Dendritic cell treated with granulocyte-macrophage colony-stimulating factor and Interleukin-4, amounts not matched to agents 40 ng/mL and 50 ng/mL, for 4 days (primary cell): ENCODE measurements around the gene SCFD2.
"Not testable (repeated sequence)": the region's sequence is repeated elsewhere in the genome, so short reads cannot be mapped to it uniquely, and the experiment has no call there.

Experiments
- H3K27ac Mint-ChIP-seq: one replicate; pipeline ENCODE4 v1.8.0; 2022; ENCODE audit warnings: mild to moderate bottlenecking, mixed read lengths
- H3K27me3 Mint-ChIP-seq: one replicate; pipeline ENCODE4 v1.8.0; 2022; ENCODE audit warnings: mild to moderate bottlenecking, mixed read lengths
- H3K36me3 Mint-ChIP-seq: one replicate; pipeline ENCODE4 v1.8.0; 2022; ENCODE audit warnings: low read depth, mixed read lengths
- H3K4me1 Mint-ChIP-seq: one replicate; pipeline ENCODE4 v1.8.0; 2022; ENCODE audit warnings: low read depth, mixed read lengths
- H3K4me3 Mint-ChIP-seq: one replicate; pipeline ENCODE4 v1.8.0; 2022; ENCODE audit warnings: mild to moderate bottlenecking, moderate library complexity, mixed read lengths
- H3K9me3 Mint-ChIP-seq: one replicate; pipeline ENCODE4 v1.8.0; 2022; ENCODE audit warnings: mixed read lengths
- intact Hi-C: fragments of 100-400 bp; cut with micrococcal nuclease; formaldehyde crosslinking; loops from one replicate; pipeline ENCODE4 v1.15.0; 2022

SCFD2 gene

DNA sequence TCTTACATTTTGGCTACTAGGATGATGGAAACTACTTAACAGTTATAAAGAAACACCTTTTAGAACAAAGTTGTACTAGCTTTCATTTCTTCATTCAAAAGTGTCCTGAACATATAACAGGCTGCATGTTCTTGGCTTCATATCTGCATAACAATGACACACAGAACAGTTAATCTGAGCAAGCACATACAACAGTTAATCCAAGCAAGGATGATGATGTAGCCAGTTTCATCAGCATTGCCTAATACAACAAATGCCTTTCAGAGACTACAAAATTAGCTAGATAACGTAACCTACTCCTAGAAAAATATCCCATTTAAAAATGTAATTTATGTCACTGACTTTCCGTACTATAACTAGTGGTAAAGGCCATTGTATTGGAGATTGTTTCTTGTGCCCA lies 182.1 kb downstream of the SCFD2 start:
- intact Hi-C loops, result no loop called here
- Mint-ChIP-seq H3K27me3 (no peaks in the 10 kb centered on the region), H3K9me3 (peaks cover 23% of the 10 kb centered on the region), H3K27ac (no peak overlapping the region), H3K36me3 (peaks cover 13% of the 10 kb centered on the region), H3K4me3 (no peak overlapping the region), H3K4me1 (peaks cover 10% of the 10 kb centered on the region)

DNA sequence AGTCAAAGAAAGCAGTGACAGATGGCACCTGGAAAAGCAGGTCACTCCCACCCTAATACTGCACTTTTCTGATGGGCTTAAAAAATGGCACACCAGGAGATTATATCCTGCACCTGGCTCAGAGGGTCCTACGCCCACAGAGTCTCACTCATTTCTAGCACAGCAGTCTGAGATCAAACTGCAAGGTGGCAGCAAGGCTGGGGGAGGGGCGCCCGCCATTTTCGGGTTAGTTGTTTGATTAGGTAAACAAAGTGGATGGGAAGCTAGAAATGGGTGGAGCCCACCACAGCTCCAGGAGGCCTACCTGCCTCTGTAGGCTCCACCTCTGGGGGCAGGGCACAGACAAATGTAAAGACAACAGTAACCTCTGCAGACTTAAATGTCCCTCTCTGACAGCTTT lies 188.1 kb downstream of the SCFD2 start:
- H3K4me1 Mint-ChIP-seq, intact Hi-C loops, H3K27me3 Mint-ChIP-seq, H3K27ac Mint-ChIP-seq, H3K4me3 Mint-ChIP-seq: not testable (repeated sequence)
- Mint-ChIP-seq H3K9me3 (peaks cover 55% of the 10 kb centered on the region), H3K36me3 (peaks cover 38% of the 10 kb centered on the region)

DNA sequence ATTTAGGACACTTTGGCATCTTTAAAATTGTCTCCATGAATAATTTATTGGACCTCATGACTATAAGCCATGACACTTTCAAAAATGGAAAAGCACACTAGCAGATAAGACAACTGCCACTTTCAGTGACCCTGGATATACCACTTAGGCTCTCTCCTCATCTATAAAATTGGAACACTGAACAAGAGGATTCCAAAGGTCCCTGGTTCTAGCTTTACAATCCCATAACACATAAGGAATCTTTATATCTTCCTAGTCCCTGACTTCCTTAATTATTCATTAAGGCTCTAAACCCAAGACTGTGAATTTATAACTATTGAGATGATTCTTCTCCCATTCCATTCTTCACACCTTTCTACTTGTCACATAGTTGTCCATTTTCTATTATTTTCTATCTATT lies 190.2 kb downstream of the SCFD2 start:
- no peak overlapping the region for H3K27ac Mint-ChIP-seq
- intact Hi-C loops, result no loop called here
- H3K36me3 Mint-ChIP-seq, result peaks cover 32% of the 10 kb centered on the region
- peaks cover 59% of the 10 kb centered on the region for H3K9me3 Mint-ChIP-seq
- H3K4me1 Mint-ChIP-seq, result no peaks in the 10 kb centered on the region
- no peak overlapping the region for H3K4me3 Mint-ChIP-seq
- no peaks in the 10 kb centered on the region for H3K27me3 Mint-ChIP-seq

DNA sequence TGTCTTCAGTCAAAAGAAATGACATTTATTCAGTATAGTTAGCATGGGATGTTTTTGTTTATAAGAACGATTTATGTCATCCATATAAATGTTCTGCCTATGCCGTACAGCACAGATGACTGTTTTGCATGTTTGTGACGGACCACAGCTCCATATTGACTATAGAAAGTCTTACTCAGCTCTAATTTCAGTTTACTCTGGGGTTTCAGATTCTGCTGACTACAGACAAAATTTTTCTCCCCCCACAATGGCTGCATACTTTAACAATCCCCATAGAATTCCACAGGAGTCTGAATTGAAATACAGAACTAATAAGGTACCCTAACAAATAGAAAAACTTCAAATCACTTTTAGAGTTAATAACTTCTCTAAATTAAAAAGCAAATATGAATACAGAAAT lies 191.0 kb downstream of the SCFD2 start:
- H3K36me3 Mint-ChIP-seq, result peaks cover 28% of the 10 kb centered on the region
- intact Hi-C loops, result no loop called here
- no peak overlapping the region for H3K27ac Mint-ChIP-seq
- H3K27me3 Mint-ChIP-seq, result no peaks in the 10 kb centered on the region
- H3K4me1 Mint-ChIP-seq, result no peaks in the 10 kb centered on the region
- peaks cover 50% of the 10 kb centered on the region for H3K9me3 Mint-ChIP-seq
- no peak overlapping the region for H3K4me3 Mint-ChIP-seq

DNA sequence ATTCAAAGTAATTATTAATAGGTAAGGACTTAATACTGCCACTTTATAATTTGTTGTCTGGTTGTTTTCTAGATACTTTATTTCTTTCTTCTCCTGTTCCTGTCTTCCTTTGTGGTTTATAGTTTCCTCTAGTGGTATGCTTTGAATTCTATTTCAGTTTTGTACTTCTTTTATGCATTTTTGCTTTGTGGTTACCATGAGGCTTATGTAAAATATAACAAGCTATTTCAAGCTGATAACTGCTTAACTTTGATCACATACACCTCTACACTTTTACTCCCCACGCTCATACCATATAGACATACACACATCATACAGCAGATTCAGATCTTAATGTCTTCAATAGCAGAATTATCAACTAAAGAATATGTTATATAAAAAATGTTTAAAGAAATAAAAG lies 192.3 kb downstream of the SCFD2 start:
- H3K4me3 Mint-ChIP-seq, result no peak overlapping the region
- H3K27me3 Mint-ChIP-seq, result no peaks in the 10 kb centered on the region
- H3K9me3 Mint-ChIP-seq, result peaks cover 38% of the 10 kb centered on the region
- no peak overlapping the region for H3K27ac Mint-ChIP-seq
- no peaks in the 10 kb centered on the region for H3K4me1 Mint-ChIP-seq
- intact Hi-C loops, result no loop called here
- H3K36me3 Mint-ChIP-seq, result peaks cover 27% of the 10 kb centered on the region

DNA sequence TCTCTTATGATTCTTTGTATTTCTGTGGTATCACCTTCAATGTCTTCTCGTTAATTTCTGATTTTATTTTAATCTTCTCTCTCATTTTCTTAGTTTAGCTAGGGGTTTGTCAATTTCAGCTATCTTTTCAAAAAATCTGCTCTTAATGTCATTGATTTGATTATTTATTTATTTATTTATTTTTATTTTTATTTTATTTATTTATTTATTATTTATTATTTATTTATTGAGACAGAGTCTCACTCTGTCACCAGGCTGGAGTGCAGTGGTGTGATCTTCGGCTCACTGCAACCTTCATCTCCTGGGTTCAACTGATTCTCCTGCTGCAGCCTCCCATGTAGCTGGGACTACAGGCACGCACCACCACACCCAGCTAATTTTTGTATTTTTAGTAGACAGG lies 194.1 kb downstream of the SCFD2 start:
- Mint-ChIP-seq H3K36me3 (peaks cover 9% of the 10 kb centered on the region), H3K4me3 (no peak overlapping the region), H3K9me3 (peaks cover 20% of the 10 kb centered on the region), H3K27me3 (no peaks in the 10 kb centered on the region), H3K27ac (no peak overlapping the region), H3K4me1 (no peaks in the 10 kb centered on the region)
- intact Hi-C loops, result no loop called here

DNA sequence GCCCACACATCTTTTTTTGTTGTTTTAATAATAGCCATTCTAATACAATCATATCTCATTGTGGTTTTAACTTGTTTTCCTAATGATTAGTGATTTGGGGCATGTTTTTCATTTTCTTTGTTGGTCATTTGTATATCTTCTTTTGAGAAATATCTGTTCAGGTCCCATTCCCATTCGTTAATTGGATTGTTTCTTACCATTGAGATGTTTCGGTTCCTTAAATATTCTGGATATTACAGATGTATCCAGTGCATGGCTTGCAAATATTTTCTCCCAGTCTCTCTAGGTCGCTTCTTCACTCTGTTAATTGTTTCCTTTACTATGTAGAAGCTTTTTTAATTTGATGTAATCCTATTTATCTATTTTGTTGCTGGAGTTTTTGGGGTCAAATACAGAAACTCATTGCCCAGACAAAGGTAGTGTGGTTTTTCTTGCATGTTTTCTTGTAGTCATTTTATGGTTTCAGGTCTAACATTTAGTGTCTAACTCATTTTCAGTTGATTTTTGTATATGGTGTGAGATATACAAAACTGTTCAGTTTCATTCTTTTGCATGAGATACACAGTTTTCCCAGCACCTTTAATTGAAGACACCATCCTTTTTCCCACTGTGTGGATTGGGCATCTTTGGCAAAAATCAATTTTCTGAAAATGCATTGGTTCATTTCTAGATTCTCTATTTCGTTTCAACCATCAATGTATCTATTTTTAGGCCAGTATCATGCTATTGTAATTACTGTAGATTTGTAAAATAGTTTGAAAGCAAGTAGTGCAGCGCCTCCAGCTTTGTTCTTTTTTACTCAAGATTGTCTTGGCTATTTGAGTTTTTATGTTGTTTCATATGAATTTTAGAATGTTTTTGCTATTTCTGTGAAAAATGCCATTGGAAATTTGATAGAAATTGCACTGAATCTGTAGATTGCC lies 195.9 kb downstream of the SCFD2 start:
- Mint-ChIP-seq H3K27me3 (no peaks in the 10 kb centered on the region), H3K9me3 (peaks cover 18% of the 10 kb centered on the region), H3K4me1 (no peaks in the 10 kb centered on the region), H3K4me3 (no peak overlapping the region), H3K27ac (no peak overlapping the region), H3K36me3 (peaks cover 6% of the 10 kb centered on the region)
- intact Hi-C loops, result no loop called here

DNA sequence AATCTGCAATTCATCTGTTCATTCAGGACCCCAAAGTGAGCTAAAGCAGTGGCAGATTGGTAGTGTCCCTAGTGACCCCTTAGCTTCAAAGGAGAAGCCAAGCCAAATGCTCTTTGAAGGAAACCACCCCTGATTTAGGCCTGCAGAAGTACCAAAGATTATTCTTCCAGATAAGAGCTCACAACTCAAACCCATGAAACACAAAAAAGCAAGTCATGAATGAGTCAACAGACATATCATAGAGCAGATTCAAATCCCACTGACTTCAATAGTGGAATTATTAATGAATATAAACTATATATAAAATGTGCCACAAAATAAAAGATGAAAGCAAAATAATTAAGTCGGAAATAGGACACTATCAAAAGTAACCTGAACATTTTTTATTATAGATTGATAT lies 197.6 kb downstream of the SCFD2 start:
- intact Hi-C loops, result no loop called here
- Mint-ChIP-seq H3K4me3 (no peak overlapping the region), H3K27me3 (no peaks in the 10 kb centered on the region), H3K27ac (no peak overlapping the region), H3K4me1 (no peaks in the 10 kb centered on the region), H3K36me3 (peaks cover under 1% of the 10 kb centered on the region), H3K9me3 (peaks cover 17% of the 10 kb centered on the region)

DNA sequence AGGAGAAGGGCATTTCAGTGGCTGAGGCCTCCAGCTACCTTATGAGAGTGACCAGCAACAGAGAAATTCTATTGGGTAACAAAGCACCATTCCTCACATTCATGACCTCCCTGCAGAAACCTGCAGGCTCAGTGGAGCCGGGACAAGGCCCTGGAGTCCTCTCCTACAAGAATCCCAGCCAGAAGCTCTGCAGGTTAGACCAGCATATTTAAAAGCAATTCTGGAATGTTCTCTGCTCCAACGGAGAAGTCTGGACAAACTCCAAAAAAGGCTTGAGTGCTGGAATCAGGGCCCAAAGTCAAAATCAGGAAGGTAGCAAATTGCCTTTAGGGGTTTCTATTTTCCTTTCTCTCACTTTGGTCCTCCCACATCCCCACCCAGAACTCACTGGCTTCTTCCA lies 202.9 kb downstream of the SCFD2 start:
- Mint-ChIP-seq H3K4me1 (no peaks in the 10 kb centered on the region), H3K36me3 (no peaks in the 10 kb centered on the region), H3K27ac (no peak overlapping the region), H3K4me3 (no peak overlapping the region), H3K9me3 (peaks cover 7% of the 10 kb centered on the region), H3K27me3 (no peaks in the 10 kb centered on the region)
- intact Hi-C loops, result no loop called here

DNA sequence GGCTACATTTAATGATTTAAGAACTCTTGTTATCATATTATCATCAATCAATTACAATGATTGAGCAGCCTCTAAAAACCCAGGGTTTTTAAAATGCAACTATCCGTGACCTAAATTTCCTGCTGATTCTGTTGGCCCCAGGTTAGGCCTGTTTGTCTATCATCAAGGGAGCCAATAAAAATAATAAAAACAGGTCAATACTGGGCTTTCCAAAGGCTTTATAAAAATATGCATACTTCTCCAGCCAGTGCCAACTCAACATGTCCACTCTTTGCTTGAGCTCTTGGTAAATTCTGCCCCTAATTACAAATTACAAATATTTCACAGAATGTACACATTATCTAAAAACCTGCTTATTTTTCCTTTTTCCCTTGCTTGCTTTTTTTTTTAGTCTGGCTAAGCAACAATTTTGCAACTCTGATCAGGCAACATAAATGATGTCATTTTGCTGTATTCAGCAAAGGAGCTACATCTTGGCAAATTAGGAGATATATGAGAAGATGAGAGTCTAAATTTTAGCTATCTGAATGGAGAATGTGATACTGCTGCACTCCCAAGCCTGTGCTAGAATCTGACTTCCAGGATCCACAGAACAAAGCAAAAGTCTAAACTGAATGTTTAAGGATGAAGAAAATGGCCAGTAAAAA lies 204.0 kb downstream of the SCFD2 start:
- Mint-ChIP-seq H3K27ac (no peak overlapping the region), H3K36me3 (no peaks in the 10 kb centered on the region), H3K27me3 (no peaks in the 10 kb centered on the region), H3K9me3 (peaks cover 7% of the 10 kb centered on the region), H3K4me3 (no peak overlapping the region), H3K4me1 (no peaks in the 10 kb centered on the region)
- intact Hi-C loops, result no loop called here

DNA sequence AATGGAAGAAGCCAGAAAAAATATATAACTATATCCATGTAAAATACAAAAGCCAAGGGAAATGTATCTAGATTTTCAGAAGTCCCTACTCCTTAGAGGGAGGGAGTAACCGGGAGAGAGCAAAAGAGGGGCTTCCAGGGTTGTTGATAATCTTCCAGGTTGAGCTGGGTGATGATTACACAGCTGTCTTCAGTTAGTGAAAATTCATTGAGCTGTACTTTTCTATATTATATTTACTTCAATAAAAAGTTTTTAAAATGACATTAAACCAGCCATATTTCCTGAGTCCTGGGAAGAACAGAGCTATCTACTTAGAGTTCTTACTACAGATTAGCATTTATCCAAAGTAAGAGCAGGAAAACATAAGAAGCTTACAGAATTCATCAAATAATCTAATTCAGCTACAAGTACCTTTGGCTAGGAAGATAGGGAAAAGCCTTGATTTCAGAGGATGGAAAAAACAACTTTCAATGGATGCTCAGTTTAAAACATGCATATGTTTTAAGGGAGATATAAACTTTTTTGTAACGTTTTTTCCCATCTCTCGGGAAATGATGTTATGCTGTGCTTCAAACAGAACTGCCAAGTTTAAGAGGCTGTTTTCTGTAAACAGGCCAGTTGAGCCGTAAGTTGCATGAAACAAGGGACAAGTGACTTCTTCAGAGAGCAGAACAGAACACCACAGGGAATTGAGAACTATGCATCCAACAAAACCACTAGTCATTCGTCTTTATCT lies 204.6 kb downstream of the SCFD2 start:
- intact Hi-C loops, result no loop called here
- Mint-ChIP-seq H3K36me3 (no peaks in the 10 kb centered on the region), H3K4me3 (no peak overlapping the region), H3K27ac (no peak overlapping the region), H3K27me3 (no peaks in the 10 kb centered on the region), H3K9me3 (peaks cover 7% of the 10 kb centered on the region), H3K4me1 (no peaks in the 10 kb centered on the region)

DNA sequence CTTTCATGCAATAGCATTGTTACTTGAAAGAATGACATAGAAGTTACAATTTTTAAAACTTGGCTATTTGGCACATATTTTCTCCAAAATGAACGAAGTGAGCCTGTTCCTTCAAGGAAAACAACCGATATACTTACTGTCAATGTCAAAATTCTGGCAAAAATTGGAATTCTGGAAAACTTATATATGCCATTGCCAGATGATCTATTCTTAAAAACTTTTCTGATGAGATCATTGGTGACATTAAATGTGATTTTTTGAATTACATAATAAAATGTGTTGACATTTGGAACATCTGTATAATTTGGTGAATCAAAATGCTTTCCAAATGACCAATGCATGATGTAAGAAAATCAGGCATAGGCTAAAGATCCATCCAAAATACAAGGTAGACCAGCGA lies 209.0 kb downstream of the SCFD2 start:
- peaks cover 6% of the 10 kb centered on the region for H3K36me3 Mint-ChIP-seq
- no peaks in the 10 kb centered on the region for H3K27me3 Mint-ChIP-seq
- no peaks in the 10 kb centered on the region for H3K4me1 Mint-ChIP-seq
- no peak overlapping the region for H3K27ac Mint-ChIP-seq
- peaks cover 9% of the 10 kb centered on the region for H3K9me3 Mint-ChIP-seq
- intact Hi-C loops, result no loop called here
- H3K4me3 Mint-ChIP-seq, result no peak overlapping the region

DNA sequence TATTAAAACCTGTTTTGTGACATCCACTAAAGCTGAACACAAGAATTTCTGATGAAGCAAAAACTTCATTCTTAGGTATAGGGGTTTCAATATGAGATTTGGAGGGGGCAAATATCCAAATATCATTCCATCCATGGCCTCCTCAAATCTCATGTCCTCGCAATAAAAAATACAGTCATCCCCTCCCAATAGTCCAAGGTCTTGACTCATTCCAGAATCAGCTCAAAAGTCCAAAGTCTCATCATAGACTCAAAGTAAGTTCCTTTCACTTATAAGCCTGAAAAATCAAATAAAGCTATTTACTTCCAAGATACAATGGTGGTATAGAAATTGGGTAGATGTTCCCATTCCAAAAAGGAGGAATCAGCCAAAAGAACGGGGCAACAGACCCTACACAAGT lies 213.4 kb downstream of the SCFD2 start:
- H3K36me3 Mint-ChIP-seq, result peaks cover 6% of the 10 kb centered on the region
- intact Hi-C loops, result no loop called here

DNA sequence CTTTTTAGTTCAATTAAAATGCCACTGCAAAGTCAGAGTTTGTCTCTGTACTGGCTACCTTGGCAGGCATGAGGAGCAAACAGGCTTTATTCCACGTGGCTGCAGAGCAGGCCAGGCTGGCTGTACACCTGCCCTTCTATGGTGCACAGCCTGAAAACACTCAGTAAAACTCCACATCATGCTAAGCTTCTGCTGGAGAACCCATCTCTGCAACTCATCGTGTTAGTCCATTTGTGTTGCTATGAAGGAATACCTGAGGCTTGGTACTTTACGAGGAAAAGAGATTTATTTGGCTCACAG lies 214.4 kb downstream of the SCFD2 start:
- Mint-ChIP-seq H3K4me3 (no peak overlapping the region), H3K27me3 (no peaks in the 10 kb centered on the region), H3K36me3 (peaks cover 6% of the 10 kb centered on the region), H3K27ac (no peak overlapping the region), H3K4me1 (no peaks in the 10 kb centered on the region), H3K9me3 (peaks cover 9% of the 10 kb centered on the region)
- intact Hi-C loops, result no loop called here

More for the DNA sequence above, 213.4 kb downstream of the SCFD2 start:
- Mint-ChIP-seq H3K27ac (no peak overlapping the region), H3K9me3 (peaks cover 9% of the 10 kb centered on the region), H3K4me1 (no peaks in the 10 kb centered on the region), H3K27me3 (no peaks in the 10 kb centered on the region), H3K4me3 (no peak overlapping the region)
